IMR-90 (cell line): ENCODE results near the gene GSTK1. TPM values are rescaled to one million over a fixed set of nuclear protein-coding genes. Genes with fewer than 3 reads are reported as not detected.

Source experiments
- ATAC-seq: fragments of 200-7000 bp; cut with Tn5 transposase; 2 replicates; pipeline ENCODE4 v1.9.1; 2020; ENCODE audit warnings: low read depth, mild to moderate bottlenecking, moderate library complexity
- BruUV-seq: library from RNA; stranded (reverse); fragments of 400-500 nt; replicated peaks from 2 replicates; lab custom pipeline; 2021; lab: Mats Ljungman, UMichigan
- CTCF ChIA-PET: fragments of 300-600 bp; formaldehyde crosslinking; extraction: SDS; loops from one replicate; lab custom pipeline; 2021; ENCODE audit warnings: antibody characterized with exemption; lab: Yijun Ruan, JAX
- POLR2A ChIA-PET: fragments of 300-600 bp; sonication (Branson Sonifier 250); formaldehyde crosslinking; loops from one replicate; lab custom pipeline; 2022; ENCODE audit warnings: antibody characterized with exemption; ENCODE audit not compliant: unreplicated experiment; lab: Charles Lee
- DNase-seq: peaks from one replicate; pipeline ENCODE4 v3.0.0; 2013
- H2AFZ ChIP-seq: replicated peaks from 2 replicates; pipeline ENCODE3; 2013; ENCODE audit warnings: low read length, mild to moderate bottlenecking; ENCODE audit not compliant: poor library complexity
- H2AK5ac ChIP-seq: 2 replicates; pipeline ENCODE4 v1.6.1; 2013; ENCODE audit warnings: low read depth, low read length, inconsistent platforms
- H2AK9ac ChIP-seq: replicated peaks from 2 replicates; pipeline ENCODE3; 2013; ENCODE audit warnings: mild to moderate bottlenecking, low read depth, low read length, moderate library complexity; ENCODE audit not compliant: poor library complexity
- H2BK120ac ChIP-seq: 2 replicates; pipeline ENCODE4 v1.6.1; 2013; ENCODE audit warnings: low read depth, low read length, inconsistent platforms
- H2BK15ac ChIP-seq: 3 replicates; pipeline ENCODE4 v1.6.1; 2013; ENCODE audit warnings: low read depth, low read length, inconsistent platforms
- H2BK20ac ChIP-seq: 2 replicates; pipeline ENCODE4 v1.6.1; 2013; ENCODE audit warnings: low read depth, mild to moderate bottlenecking, inconsistent platforms, low read length, moderate library complexity
- H2BK5ac ChIP-seq: 2 replicates; pipeline ENCODE4 v1.6.1; 2013; ENCODE audit warnings: mild to moderate bottlenecking, low read depth, low read length, inconsistent platforms; ENCODE audit not compliant: poor library complexity, severe bottlenecking
- H3K14ac ChIP-seq: replicated peaks from 2 replicates; pipeline ENCODE4 v1.6.1; 2013; ENCODE audit warnings: low read depth, low read length, inconsistent platforms
- H3K18ac ChIP-seq: 2 replicates; pipeline ENCODE4 v1.6.1; 2013; ENCODE audit warnings: low read depth, low read length, control low read depth
- H3K23ac ChIP-seq: 2 replicates; pipeline ENCODE4 v1.6.1; 2013; ENCODE audit warnings: low read depth, low read length, inconsistent platforms
- H3K27ac ChIP-seq: 2 replicates; pipeline ENCODE4 v1.5.1; 2013; ENCODE audit warnings: mild to moderate bottlenecking, control low read depth, low read length; ENCODE audit not compliant: insufficient read depth
- H3K27me3 ChIP-seq: 2 replicates; pipeline ENCODE4 v1.6.1; 2013; ENCODE audit warnings: low read length; ENCODE audit not compliant: control insufficient read depth, insufficient read depth
- H3K36me3 ChIP-seq: 2 replicates; pipeline ENCODE4 v1.6.1; 2013; ENCODE audit warnings: low read length, mixed read lengths; ENCODE audit not compliant: control insufficient read depth, insufficient read depth
- H3K4ac ChIP-seq: 2 replicates; pipeline ENCODE4 v1.6.1; 2013; ENCODE audit warnings: low read depth, low read length, inconsistent platforms
- H3K4me1 ChIP-seq: 2 replicates; pipeline ENCODE4 v1.6.1; 2013; ENCODE audit warnings: low read length, mixed read lengths; ENCODE audit not compliant: control insufficient read depth, insufficient read depth
- H3K4me2 ChIP-seq: 2 replicates; pipeline ENCODE4 v1.6.1; 2013; ENCODE audit warnings: low read depth, mild to moderate bottlenecking, control low read depth, low read length, moderate library complexity
- H3K4me3 ChIP-seq: 2 replicates; pipeline ENCODE4 v1.5.1; 2013; ENCODE audit warnings: low read depth, mild to moderate bottlenecking, control low read depth, low read length, moderate library complexity; ENCODE audit not compliant: insufficient read depth
- H3K56ac ChIP-seq: 2 replicates; pipeline ENCODE4 v1.6.1; 2013; ENCODE audit warnings: low read length, inconsistent platforms; ENCODE audit not compliant: insufficient read depth; ENCODE audit errors: extremely low read depth
- H3K79me1 ChIP-seq, 2 experiments: 2 replicates each; pipeline ENCODE4 v1.6.1; 2013; ENCODE audit warnings: low read length in 2 of 2, inconsistent platforms in 1 of 2, low read depth in 1 of 2
- H3K9ac ChIP-seq: 2 replicates; pipeline ENCODE4 v1.6.1; 2013; ENCODE audit warnings: low read depth, low read length, control low read depth
- H3K9me1 ChIP-seq: 2 replicates; pipeline ENCODE4 v1.6.1; 2013; ENCODE audit warnings: low read length, inconsistent platforms; ENCODE audit not compliant: insufficient read depth
- H3K9me3 ChIP-seq: 2 replicates; pipeline ENCODE4 v1.6.1; 2013; ENCODE audit warnings: low read length; ENCODE audit not compliant: control insufficient read depth, insufficient read depth
- H4K20me1 ChIP-seq: 2 replicates; pipeline ENCODE4 v1.6.1; 2013; ENCODE audit warnings: low read length, inconsistent platforms; ENCODE audit not compliant: insufficient read depth
- H4K5ac ChIP-seq: 2 replicates; pipeline ENCODE4 v1.6.1; 2013; ENCODE audit warnings: mild to moderate bottlenecking, low read depth, low read length, control low read depth
- H4K8ac ChIP-seq, 2 experiments: 2 replicates each; pipeline ENCODE4 v1.6.1; 2013; ENCODE audit warnings: low read depth in 2 of 2, low read length in 2 of 2, control low read depth in 1 of 2, inconsistent platforms in 1 of 2
- H4K91ac ChIP-seq: 2 replicates; pipeline ENCODE4 v1.6.1; 2013; ENCODE audit warnings: low read depth, low read length, inconsistent platforms; ENCODE audit not compliant: insufficient read depth
- BHLHE40 ChIP-seq: fragments of 150-350 bp; IDR thresholded peaks from 2 replicates; pipeline ENCODE4 v1.6.1; 2016; ENCODE audit warnings: mild to moderate bottlenecking, low read depth, low read length
- CEBPB ChIP-seq: IDR thresholded peaks from 2 replicates; pipeline ENCODE4 v1.6.1; 2012; ENCODE audit warnings: low read depth, low read length, improper control_type of control experiment
- CHD1 ChIP-seq: IDR thresholded peaks from 2 replicates; pipeline ENCODE4 v1.6.1; 2012; ENCODE audit warnings: low read depth, low read length, improper control_type of control experiment
- POLR2A ChIP-seq: IDR thresholded peaks from 2 replicates; pipeline ENCODE4 v1.6.1; 2012; ENCODE audit warnings: mild to moderate bottlenecking, low read depth, low read length
- RAD21 ChIP-seq: IDR thresholded peaks from 2 replicates; pipeline ENCODE4 v1.6.1; 2012; ENCODE audit warnings: low read length, improper control_type of control experiment
- RFX5 ChIP-seq: IDR thresholded peaks from 2 replicates; pipeline ENCODE4 v1.8.0; 2012; ENCODE audit warnings: low read depth, mild to moderate bottlenecking, low read length, moderate library complexity
- WGBS, 2 experiments: methylation state at CpG; one replicate each; pipeline versions ENCODE4 v1.1.5 to v1.1.7; 2013; ENCODE audit warnings: missing lambda C conversion rate in 2 of 2; ENCODE audit not compliant: insufficient read length in 1 of 2; ENCODE audit errors: extremely low coverage in 2 of 2; 5-methylcytosine and 5-hydroxymethylcytosine counted together
- dilution Hi-C: fragments of 300-500 bp; cut with HindIII; formaldehyde crosslinking; loops from one replicate; pipeline ENCODE4 v1.14.3; 2018; ENCODE audit warnings: low sequenced_read_pairs; ENCODE audit not compliant: unreplicated experiment
- in situ Hi-C: fragments of 300-500 bp; cut with MboI; formaldehyde crosslinking; loops from 3 replicates; pipeline ENCODE4 v1.14.3; 2019; ENCODE audit warnings: low sequenced_read_pairs, inconsistent platforms, mixed read lengths
- intact Hi-C: fragments of 100-400 bp; cut with micrococcal nuclease; formaldehyde crosslinking; loops from 2 replicates; pipeline ENCODE4 v1.10.0; 2022
- polyA plus RNA-seq, 3 experiments: library from polyadenylated mRNA; depleted of rRNA; stranded (reverse); fragments of >200 nt; gene quantifications; 2 replicates each; pipeline ENCODE4 v1.2.3, GENCODE V29; 2012; ENCODE audit warnings: low replicate concordance in 1 of 3
- total RNA-seq: library from RNA; depleted of rRNA; stranded (reverse); fragments of >200 nt; gene quantifications from 2 replicates; pipeline ENCODE4 v1.2.3, GENCODE V29; 2012
- TF ChIP-seq, protein P1 (sequence below): fragments of 150-350 bp; IDR thresholded peaks from 2 replicates; pipeline ENCODE4 v1.6.1; 2017; ENCODE audit warnings: mild to moderate bottlenecking, antibody characterized with exemption, low read length, low read depth
- TF ChIP-seq, protein P2 (sequence below): conservative IDR thresholded peaks from 2 replicates; pipeline ENCODE4 v1.5.1; 2012; ENCODE audit warnings: mild to moderate bottlenecking, low read depth, low read length, improper control_type of control experiment

GSTK1 gene
- total and polyA plus RNA-seq, 2 of the 4 experiments (the other 2 are of a cell fraction): 64.9 to 111 TPM

DNA sequence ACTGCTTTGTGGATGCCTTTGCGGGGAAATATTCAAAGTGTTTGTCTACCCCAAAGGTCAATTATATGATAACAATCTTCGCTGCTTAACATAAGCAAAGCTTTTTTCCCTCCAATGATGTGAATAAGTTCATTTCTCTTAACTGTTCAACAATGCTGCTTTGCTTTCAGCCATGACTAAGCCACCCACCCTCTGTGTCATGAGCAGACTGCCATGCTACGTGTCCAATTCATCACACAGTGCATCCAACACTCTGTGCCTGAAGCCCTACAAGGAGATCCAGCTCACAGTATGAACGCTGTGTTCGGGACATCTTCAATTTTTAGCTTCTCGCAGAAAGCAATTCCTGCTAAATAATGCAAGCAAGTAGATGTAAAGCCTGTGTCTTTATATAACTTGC is 47.1 kb upstream of the GSTK1 start (continued):
- TF ChIP-seq RFX5: no peak
- TF ChIP-seq BHLHE40: no peak
- TF ChIP-seq, protein P1, sequence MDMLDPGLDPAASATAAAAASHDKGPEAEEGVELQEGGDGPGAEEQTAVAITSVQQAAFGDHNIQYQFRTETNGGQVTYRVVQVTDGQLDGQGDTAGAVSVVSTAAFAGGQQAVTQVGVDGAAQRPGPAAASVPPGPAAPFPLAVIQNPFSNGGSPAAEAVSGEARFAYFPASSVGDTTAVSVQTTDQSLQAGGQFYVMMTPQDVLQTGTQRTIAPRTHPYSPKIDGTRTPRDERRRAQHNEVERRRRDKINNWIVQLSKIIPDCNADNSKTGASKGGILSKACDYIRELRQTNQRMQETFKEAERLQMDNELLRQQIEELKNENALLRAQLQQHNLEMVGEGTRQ: no peak
- TF ChIP-seq CHD1: no peak
- TF ChIP-seq RAD21: no peak
- no peak for TF ChIP-seq POLR2A

- Histone ChIP-seq H2BK120ac (no peak overlapping the region), H3K4me3 (no peak overlapping the region), H2AK5ac (no peak overlapping the region), H3K4me2 (no peak overlapping the region), H3K27me3 (peaks cover 7% of the 10 kb centered on the region), H4K91ac (no peak overlapping the region), H3K23ac (no peak overlapping the region), H3K18ac (no peak overlapping the region), H3K36me3 (no peaks in the 10 kb centered on the region), H3K4me1 (no peaks in the 10 kb centered on the region), H3K27ac (no peak overlapping the region), H3K9me1 (no peaks in the 10 kb centered on the region), H2BK5ac (no peak overlapping the region), H3K56ac (no peak overlapping the region), H4K8ac (no peak overlapping the region), H3K9me3 (no peaks in the 10 kb centered on the region), H4K5ac (no peak overlapping the region), H4K20me1 (no peaks in the 10 kb centered on the region), H3K79me1 (no peaks in the 10 kb centered on the region), H3K4ac (no peak overlapping the region), H2AFZ (no peak overlapping the region), H2BK15ac (no peak overlapping the region), H3K14ac (no peak overlapping the region), H2BK20ac (no peak overlapping the region), H2AK9ac (no peak overlapping the region), H3K9ac (no peak overlapping the region)
- ATAC-seq: no peak
- dilution Hi-C loops: no loop called here
- in situ Hi-C loops: loop anchor here (5.0 to 25.0 kb wide), 4 partner anchors 204 to 879 kb away; partner anchors contain the start of gene EPHB6
- whole genome bisulfite sequencing, 2 experiments: 53% methylated on average over 2 of the region's 2 CpGs; no CpG with 5 or more reads in 1 of the 2 experiments
- DNase-seq: no peak
- intact Hi-C loops: no loop called here
- TF ChIP-seq RFX5 (no peak), CEBPB (no peak)
- TF ChIP-seq, protein P2, sequence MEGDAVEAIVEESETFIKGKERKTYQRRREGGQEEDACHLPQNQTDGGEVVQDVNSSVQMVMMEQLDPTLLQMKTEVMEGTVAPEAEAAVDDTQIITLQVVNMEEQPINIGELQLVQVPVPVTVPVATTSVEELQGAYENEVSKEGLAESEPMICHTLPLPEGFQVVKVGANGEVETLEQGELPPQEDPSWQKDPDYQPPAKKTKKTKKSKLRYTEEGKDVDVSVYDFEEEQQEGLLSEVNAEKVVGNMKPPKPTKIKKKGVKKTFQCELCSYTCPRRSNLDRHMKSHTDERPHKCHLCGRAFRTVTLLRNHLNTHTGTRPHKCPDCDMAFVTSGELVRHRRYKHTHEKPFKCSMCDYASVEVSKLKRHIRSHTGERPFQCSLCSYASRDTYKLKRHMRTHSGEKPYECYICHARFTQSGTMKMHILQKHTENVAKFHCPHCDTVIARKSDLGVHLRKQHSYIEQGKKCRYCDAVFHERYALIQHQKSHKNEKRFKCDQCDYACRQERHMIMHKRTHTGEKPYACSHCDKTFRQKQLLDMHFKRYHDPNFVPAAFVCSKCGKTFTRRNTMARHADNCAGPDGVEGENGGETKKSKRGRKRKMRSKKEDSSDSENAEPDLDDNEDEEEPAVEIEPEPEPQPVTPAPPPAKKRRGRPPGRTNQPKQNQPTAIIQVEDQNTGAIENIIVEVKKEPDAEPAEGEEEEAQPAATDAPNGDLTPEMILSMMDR: no peak
- BruUV-seq: no TSS peak
- ChIA-PET CTCF (interaction anchor here (0.9 to 6.3 kb wide), 2 partner anchors 88 to 207 kb away, joined by 3 to 69 read pairs; no protein-coding TSS in a partner anchor), POLR2A (no interaction called here)
These were observed 46.6 kb upstream of the GSTK1 start for GRCh38 chr7:143216686-143217085.
